ENCODE results near the gene DUOXA1.

Gene DUOXA1

DNA sequence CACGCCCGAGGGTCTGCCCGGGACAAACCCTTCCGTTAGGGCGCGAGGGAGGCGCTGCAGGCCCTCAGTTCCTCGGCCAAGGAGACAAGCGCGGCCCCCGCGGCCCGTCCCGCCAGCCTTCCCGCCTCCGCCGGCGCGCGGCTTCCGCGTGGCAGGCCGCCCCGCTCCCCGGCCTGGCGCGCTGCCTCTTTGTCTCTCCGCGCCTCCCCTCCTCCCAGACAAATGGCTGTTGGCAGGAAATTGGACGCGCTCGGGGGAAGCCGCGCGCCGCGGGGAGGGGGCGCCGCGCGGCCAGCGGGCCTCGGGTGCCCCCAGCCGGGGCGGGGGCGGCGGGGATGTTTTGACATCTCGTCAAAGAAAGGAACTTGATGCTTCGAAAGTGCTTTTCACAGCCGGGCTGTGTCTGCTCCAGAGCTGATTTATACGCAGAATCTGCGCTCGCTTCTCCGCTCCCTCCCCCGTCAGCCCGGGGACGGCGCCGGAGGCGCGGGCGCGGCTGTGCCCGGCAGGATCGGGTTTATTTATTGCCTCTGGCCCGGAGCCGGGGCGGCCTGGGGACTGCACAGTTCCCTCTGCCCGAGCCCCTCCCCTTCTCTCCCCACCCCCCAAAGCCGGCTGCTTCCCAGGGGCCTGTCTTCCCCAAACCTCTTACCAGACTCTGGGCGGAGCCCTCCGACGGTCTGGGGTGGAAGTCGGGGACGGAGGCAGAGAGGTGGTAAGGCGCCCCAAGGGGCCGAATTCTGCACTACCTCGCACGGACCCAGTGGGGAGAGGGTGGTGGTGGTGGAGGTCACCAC is 37.4 kb upstream of the DUOXA1 start:
- Histone ChIP-seq H3K9me3 (ENCODE audit: control insufficient read depth, low read length) (no peaks in the 10 kb centered on the region), H3K4me1 (ENCODE audit: control insufficient read depth, insufficient read depth, low read length, poor library complexity, severe bottlenecking) (peaks cover 12% of the 10 kb centered on the region), H3K27ac (ENCODE audit: low read depth, low read length, severe bottlenecking) (peak overlapping the region; percentile 99), H3K4me3 (ENCODE audit: extremely low read depth, insufficient read depth, low read length, poor library complexity, severe bottlenecking) (peak overlapping the region; percentile 42), H3K36me3 (ENCODE audit: control insufficient read depth, insufficient read depth, low read length) (no peaks in the 10 kb centered on the region)
- 0 to 1% methylated on average over 22 to 55 of the region's 79 CpGs for WGBS, 2 experiments (ENCODE audit: insufficient coverage in 2 of 2)

- Histone ChIP-seq H3K4me3 (ENCODE audit: extremely low read depth, insufficient read depth, low read length, poor library complexity, severe bottlenecking) (no peak overlapping the region), H3K9me3 (ENCODE audit: control insufficient read depth, low read length) (no peaks in the 10 kb centered on the region), H3K36me3 (ENCODE audit: control insufficient read depth, insufficient read depth, low read length) (no peaks in the 10 kb centered on the region), H3K27ac (ENCODE audit: low read depth, low read length, severe bottlenecking) (no peak overlapping the region), H3K4me1 (ENCODE audit: control insufficient read depth, insufficient read depth, low read length, poor library complexity, severe bottlenecking) (peaks cover 12% of the 10 kb centered on the region)
- WGBS, 2 experiments (ENCODE audit: insufficient coverage in 2 of 2), result 83 to 93% methylated on average over 3 of the region's 5 CpGs
These were observed 35.9 kb upstream of the DUOXA1 start for GRCh38 chr15:45165536-45165935.

DNA sequence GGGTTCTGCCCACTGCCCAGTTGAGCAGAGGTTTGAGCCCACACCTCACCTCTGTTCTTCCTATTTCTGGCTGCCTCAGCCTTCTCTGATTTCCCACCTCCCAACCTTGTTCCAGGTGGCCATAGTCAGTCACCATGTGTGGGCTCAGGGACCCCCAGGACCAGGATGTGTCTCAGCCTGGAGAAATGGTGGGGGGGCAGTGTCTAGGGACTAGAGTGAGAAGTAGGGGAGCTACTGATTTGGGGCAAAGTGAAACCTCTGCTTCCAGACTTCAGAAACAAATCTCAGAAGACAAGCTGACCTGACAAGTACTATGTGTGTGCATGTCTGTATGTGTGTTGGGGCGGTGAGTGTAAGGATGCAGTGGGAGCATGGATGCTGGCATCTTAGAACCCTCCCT is 35.2 kb upstream of the DUOXA1 start:
- H3K9me3 ChIP-seq (ENCODE audit: control insufficient read depth, low read length), result no peaks in the 10 kb centered on the region
- H3K4me3 ChIP-seq (ENCODE audit: extremely low read depth, insufficient read depth, low read length, poor library complexity, severe bottlenecking), result no peak overlapping the region
- H3K36me3 ChIP-seq (ENCODE audit: control insufficient read depth, insufficient read depth, low read length), result no peaks in the 10 kb centered on the region
- H3K27ac ChIP-seq (ENCODE audit: low read depth, low read length, severe bottlenecking), result no peak overlapping the region
- no CpG with 5 or more reads among the region's 1 CpG for WGBS, 2 experiments (ENCODE audit: insufficient coverage in 2 of 2)
- H3K4me1 ChIP-seq (ENCODE audit: control insufficient read depth, insufficient read depth, low read length, poor library complexity, severe bottlenecking), result peaks cover 12% of the 10 kb centered on the region

DNA sequence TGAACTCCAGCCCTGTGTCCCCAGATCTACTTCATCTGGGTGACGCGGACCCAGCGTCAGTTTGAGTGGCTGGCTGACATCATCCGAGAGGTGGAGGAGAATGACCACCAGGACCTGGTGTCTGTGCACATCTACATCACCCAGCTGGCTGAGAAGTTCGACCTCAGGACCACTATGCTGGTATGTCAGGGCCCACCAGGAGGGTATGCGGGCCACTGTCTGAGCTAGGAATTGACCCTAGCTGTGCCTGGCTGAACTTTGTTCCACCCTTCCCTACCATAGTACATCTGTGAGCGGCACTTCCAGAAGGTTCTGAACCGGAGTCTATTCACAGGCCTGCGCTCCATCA is 33.8 kb upstream of the DUOXA1 start:
- peaks cover 12% of the 10 kb centered on the region for H3K4me1 ChIP-seq (ENCODE audit: control insufficient read depth, insufficient read depth, low read length, poor library complexity, severe bottlenecking)
- H3K9me3 ChIP-seq (ENCODE audit: control insufficient read depth, low read length), result no peaks in the 10 kb centered on the region
- H3K27ac ChIP-seq (ENCODE audit: low read depth, low read length, severe bottlenecking), result no peak overlapping the region
- no peak overlapping the region for H3K4me3 ChIP-seq (ENCODE audit: extremely low read depth, insufficient read depth, low read length, poor library complexity, severe bottlenecking)
- 83 to 87% methylated on average over 8 to 9 of the region's 9 CpGs for WGBS, 2 experiments (ENCODE audit: insufficient coverage in 2 of 2)
- H3K36me3 ChIP-seq (ENCODE audit: control insufficient read depth, insufficient read depth, low read length), result no peaks in the 10 kb centered on the region

DNA sequence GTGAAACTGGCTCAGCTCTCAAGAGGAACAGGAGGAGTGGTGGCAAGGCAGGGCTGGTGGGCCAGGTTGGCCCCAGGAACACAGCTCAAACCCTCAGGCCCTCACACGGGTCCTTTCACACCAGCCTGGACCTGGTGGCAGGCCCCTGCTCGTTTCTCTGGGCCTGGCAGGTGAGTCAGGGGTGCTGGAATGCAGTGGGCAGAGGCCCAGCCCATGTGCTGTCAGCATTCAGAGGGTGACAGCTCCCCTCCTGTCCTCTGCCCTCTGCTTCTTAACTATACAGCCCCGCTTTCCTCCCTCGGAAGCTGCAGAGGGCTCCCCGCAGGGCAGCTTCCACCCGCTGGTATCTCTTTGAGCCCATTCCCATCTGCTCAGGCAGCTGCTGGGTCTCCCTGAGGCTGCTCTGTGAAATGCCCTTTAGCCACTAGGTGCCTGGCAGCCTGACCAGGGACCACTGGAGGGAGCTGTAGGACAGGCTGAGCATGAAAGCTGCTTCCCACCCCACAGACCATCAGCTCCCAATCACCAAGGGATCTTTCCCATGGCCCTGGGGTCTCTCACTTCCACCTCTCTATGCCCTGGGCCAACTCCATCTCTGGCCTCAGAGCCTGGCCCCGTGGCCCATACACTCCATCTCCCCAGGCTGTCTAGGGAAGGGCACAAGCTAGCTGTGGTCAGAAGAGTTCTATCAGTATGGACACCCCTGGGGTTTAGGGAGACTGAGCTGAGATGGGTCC is 33.3 kb upstream of the DUOXA1 start:
- Histone ChIP-seq H3K27ac (ENCODE audit: low read depth, low read length, severe bottlenecking) (no peak overlapping the region), H3K4me1 (ENCODE audit: control insufficient read depth, insufficient read depth, low read length, poor library complexity, severe bottlenecking) (peaks cover 12% of the 10 kb centered on the region), H3K4me3 (ENCODE audit: extremely low read depth, insufficient read depth, low read length, poor library complexity, severe bottlenecking) (no peak overlapping the region), H3K36me3 (ENCODE audit: control insufficient read depth, insufficient read depth, low read length) (no peaks in the 10 kb centered on the region), H3K9me3 (ENCODE audit: control insufficient read depth, low read length) (no peaks in the 10 kb centered on the region)
- 3 to 5% methylated on average over 5 of the region's 7 CpGs for WGBS, 2 experiments (ENCODE audit: insufficient coverage in 2 of 2)

- Histone ChIP-seq H3K36me3 (ENCODE audit: control insufficient read depth, insufficient read depth, low read length) (no peaks in the 10 kb centered on the region), H3K9me3 (ENCODE audit: control insufficient read depth, low read length) (no peaks in the 10 kb centered on the region), H3K27ac (ENCODE audit: low read depth, low read length, severe bottlenecking) (no peak overlapping the region), H3K4me1 (ENCODE audit: control insufficient read depth, insufficient read depth, low read length, poor library complexity, severe bottlenecking) (peaks cover 16% of the 10 kb centered on the region), H3K4me3 (ENCODE audit: extremely low read depth, insufficient read depth, low read length, poor library complexity, severe bottlenecking) (no peak overlapping the region)
- 94 to 95% methylated on average over 14 of the region's 14 CpGs for WGBS, 2 experiments (ENCODE audit: insufficient coverage in 2 of 2)
These were observed 32.0 kb upstream of the DUOXA1 start for GRCh38 chr15:45161666-45162065.

- H3K9me3 ChIP-seq (ENCODE audit: control insufficient read depth, low read length), result no peaks in the 10 kb centered on the region
- no peak overlapping the region for H3K4me3 ChIP-seq (ENCODE audit: extremely low read depth, insufficient read depth, low read length, poor library complexity, severe bottlenecking)
- peaks cover 16% of the 10 kb centered on the region for H3K4me1 ChIP-seq (ENCODE audit: control insufficient read depth, insufficient read depth, low read length, poor library complexity, severe bottlenecking)
- H3K36me3 ChIP-seq (ENCODE audit: control insufficient read depth, insufficient read depth, low read length), result no peaks in the 10 kb centered on the region
- H3K27ac ChIP-seq (ENCODE audit: low read depth, low read length, severe bottlenecking), result no peak overlapping the region
- WGBS, 2 experiments (ENCODE audit: insufficient coverage in 2 of 2), result 0 to 33% methylated on average over 1 of the region's 1 CpG
These were observed 28.3 kb upstream of the DUOXA1 start for GRCh38 chr15:45157974-45158373.

DNA sequence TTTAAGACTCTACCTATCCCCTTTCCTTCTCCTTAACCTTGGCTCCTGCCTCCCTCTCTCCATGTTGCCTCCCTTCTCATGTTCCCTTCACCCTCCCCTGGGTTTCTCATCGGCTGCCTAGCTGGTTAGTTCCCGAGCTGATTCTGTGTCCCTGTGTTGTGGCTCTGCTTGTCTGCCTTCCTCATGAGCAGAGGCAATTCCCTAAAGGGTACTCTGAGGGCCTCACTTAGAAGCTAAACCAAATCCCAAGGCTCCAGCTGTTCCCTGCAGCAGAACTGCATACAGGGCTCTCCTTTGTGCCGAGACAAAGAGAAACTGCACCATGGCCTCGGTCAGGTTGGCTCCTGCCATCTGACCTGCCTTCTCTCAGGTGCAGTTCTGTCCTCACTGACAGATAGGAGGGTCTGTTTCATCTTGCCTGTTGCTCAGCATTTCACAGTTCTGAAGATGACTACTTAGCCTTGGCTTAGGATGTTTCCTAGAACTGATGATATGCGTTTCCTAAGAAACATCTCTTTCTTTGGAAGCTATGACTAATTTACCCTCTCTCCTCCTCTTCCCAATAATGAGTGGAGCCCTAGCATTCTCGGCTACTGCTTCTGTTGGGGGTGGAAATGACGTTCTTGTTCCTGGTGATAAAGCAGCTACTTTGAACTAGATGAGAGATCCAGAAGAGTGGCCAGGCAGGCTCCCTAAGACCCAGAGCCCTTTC is 27.2 kb upstream of the DUOXA1 start:
- Histone ChIP-seq H3K4me3 (ENCODE audit: extremely low read depth, insufficient read depth, low read length, poor library complexity, severe bottlenecking) (no peak overlapping the region), H3K4me1 (ENCODE audit: control insufficient read depth, insufficient read depth, low read length, poor library complexity, severe bottlenecking) (peaks cover 10% of the 10 kb centered on the region), H3K36me3 (ENCODE audit: control insufficient read depth, insufficient read depth, low read length) (no peaks in the 10 kb centered on the region), H3K27ac (ENCODE audit: low read depth, low read length, severe bottlenecking) (peak overlapping the region; percentile 10), H3K9me3 (ENCODE audit: control insufficient read depth, low read length) (no peaks in the 10 kb centered on the region)
- WGBS, 2 experiments (ENCODE audit: insufficient coverage in 2 of 2), result 71 to 85% methylated on average over 4 to 6 of the region's 7 CpGs

DNA sequence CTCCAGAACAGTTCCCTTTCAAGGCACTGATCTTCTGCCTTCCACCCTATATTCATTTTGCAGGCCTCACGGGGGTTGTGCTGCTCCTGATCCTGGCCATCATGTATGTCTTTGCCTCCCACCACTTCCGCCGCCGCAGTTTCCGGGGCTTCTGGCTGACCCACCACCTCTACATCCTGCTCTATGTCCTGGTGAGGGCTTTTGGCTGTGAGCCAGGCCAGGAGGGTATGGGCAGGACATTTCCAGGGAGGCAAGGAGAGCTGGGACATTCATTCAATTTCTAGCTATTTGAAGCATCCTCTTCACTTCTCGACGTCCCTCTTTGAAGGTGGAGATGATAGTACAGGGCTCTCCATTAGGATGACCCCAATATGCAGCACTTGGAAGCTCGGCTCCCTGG is 26.1 kb upstream of the DUOXA1 start:
- no peak overlapping the region for H3K4me3 ChIP-seq (ENCODE audit: extremely low read depth, insufficient read depth, low read length, poor library complexity, severe bottlenecking)
- H3K36me3 ChIP-seq (ENCODE audit: control insufficient read depth, insufficient read depth, low read length), result no peaks in the 10 kb centered on the region
- 83 to 86% methylated on average over 2 to 4 of the region's 8 CpGs for WGBS, 2 experiments (ENCODE audit: insufficient coverage in 2 of 2)
- peaks cover 10% of the 10 kb centered on the region for H3K4me1 ChIP-seq (ENCODE audit: control insufficient read depth, insufficient read depth, low read length, poor library complexity, severe bottlenecking)
- no peak overlapping the region for H3K27ac ChIP-seq (ENCODE audit: low read depth, low read length, severe bottlenecking)
- no peaks in the 10 kb centered on the region for H3K9me3 ChIP-seq (ENCODE audit: control insufficient read depth, low read length)

GRCh38 chr15:45151998-45152828 is 22.5 kb upstream of the DUOXA1 start:
- Histone ChIP-seq H3K4me3 (ENCODE audit: extremely low read depth, insufficient read depth, low read length, poor library complexity, severe bottlenecking) (no peak overlapping the region), H3K27ac (ENCODE audit: low read depth, low read length, severe bottlenecking) (no peak overlapping the region), H3K4me1 (ENCODE audit: control insufficient read depth, insufficient read depth, low read length, poor library complexity, severe bottlenecking) (peaks cover 21% of the 10 kb centered on the region), H3K9me3 (ENCODE audit: control insufficient read depth, low read length) (no peaks in the 10 kb centered on the region), H3K36me3 (ENCODE audit: control insufficient read depth, insufficient read depth, low read length) (no peaks in the 10 kb centered on the region)
- 94 to 96% methylated on average over 29 to 32 of the region's 36 CpGs for WGBS, 2 experiments (ENCODE audit: insufficient coverage in 2 of 2)
